ENCODE measurements around the gene LAPTM5.
A peak's percentile ranks its signal among the peaks of the same experiment; 100 is the strongest.
"Not testable (repeated sequence)": the region's sequence is repeated elsewhere in the genome, so short reads cannot be mapped to it uniquely, and the experiment has no call there.

Gene LAPTM5

DNA sequence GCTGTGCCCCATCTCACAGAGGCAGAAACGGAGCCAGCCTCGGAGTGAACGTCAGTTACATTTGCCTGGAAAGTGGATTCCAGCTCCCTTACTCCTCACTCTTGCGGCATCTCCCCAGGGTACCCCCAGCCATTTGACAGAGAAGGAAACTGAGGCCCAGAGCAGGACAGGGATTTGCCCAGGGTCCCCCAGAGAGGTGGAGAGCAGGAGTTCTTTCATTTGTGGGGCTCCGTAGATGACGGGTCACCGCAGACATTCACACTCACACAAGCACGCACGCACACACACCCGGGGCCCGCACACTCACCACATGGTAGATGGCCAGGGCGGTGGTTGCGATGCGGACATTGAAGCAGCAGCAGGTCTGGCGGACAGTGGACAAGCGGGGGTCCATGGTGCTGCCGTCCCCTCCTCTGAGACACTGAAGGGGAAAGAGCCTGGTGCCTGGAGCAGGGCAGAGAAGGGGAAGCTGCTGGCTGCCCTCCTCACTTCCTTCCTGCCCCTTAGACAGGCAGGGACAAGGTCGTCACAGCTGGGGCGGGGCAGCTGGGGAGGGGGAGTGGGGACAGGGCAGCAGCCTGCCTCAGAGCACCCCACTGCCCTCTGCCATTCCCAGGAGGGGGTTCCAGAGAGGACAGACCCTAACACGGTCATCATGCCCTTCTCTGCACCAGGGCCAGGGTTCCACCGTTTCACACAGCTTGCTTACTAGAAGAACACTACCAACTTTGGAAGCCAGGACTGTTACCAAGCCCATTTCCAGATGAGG, at the start of gene LAPTM5:
LAPTM5 (minus strand) TSS at position 423 of the 769 bp plus-strand sequence; CDS start at position 394, 29 bp downstream.
- no peak for DNase-seq (ENCODE audit: low read depth)
- no peak within 1 kb of the TSS for H3K4me3 ChIP-seq (ENCODE audit: low read depth, low read length)

DNA sequence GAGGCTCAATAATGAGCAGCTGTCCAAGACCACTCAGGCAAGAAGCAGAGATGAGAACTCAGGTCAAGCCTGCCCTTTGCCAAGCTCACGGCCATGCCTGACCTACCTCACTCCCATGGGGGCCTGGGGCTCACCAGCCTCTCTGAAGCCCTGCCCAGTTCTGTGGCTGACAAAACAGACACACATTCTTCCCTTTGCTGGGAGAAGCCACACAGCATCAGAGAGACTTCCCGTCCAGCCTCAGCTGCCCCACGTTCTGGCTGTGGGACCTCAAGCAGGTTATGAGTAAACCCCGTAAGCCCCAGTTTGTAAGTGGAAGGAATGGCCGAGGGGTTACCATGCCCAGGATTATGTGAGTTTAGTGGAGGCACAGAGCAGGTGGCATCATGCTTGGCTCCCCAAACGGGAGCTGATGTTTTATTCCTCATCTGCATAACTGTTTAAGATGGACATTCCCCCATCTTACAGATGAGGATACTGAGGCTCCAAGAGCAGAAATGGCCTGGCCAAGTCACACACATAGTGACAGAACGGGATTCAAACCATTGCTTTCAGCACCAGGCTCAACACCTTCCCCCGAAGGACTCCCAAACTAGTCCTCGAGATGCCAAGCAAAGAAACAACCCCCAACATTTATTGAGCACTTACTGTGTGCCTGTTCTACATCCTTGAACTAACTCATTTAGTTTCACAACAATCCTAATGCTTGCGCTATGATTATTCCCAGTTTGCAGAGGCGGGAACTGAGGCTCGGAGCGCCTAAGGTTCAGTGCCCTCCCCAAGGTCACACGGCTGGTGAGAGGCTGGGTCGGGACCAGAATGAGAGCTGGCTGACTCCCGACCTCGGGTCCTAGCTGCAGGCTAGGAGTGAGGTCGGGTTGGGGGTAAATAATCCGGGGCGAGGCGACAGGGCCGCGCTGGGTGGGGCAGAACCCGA, 49.1 kb upstream of the LAPTM5 start:
- DNase-seq (ENCODE audit: low read depth) = no peak
- no peak overlapping the region for H3K4me3 ChIP-seq (ENCODE audit: low read depth, low read length)

- H3K4me3 ChIP-seq (ENCODE audit: low read depth, low read length) = no peak overlapping the region
These were observed 47.9 kb upstream of the LAPTM5 start for GRCh38 chr1:30805304-30806003.

DNA sequence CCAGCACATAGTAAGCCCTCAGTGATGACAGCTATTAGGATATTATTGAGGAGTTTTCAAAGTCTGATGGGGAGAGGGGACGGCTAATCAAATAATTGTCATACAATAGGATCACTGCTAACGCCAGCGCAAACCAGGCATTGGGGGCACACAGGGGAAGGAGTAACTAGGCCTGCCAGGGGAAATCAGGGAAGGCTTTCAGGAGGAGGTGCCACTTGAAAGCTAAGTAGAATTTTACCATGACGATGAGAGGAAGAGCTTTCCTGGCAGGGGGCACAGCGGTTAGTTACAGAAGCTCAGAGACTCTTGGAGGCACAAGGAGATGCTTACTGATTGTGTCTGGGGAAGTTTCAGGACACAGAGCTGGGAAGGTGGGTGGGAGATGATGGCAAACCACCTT, 47.2 kb upstream of the LAPTM5 start:
- H3K4me3 ChIP-seq (ENCODE audit: low read depth, low read length) = no peak overlapping the region
- DNase-seq (ENCODE audit: low read depth) = no peak

More at GRCh38 chr1:30805304-30806003, 47.9 kb upstream of the LAPTM5 start:
- DNase-seq (ENCODE audit: low read depth) = no peak

DNA sequence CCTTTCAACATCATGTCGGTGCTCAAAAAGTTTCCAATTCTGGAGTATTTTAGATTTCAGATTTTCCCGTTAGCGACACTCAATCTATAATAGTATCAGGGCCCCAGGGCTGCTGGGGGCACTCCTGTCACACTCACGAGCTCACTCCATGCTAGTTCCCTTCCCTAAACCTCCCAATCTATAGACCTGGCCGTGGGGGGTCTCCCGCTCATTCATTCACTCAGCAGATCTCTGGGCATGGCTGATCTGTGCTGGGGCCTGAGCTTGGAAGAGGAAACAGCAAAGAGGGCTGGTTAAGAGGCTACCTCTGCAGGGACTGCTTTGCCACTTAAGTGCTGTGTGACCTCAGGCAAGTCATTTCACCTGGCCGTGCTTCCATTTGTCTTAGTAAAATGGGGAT, 46.8 kb upstream of the LAPTM5 start:
- no peak for DNase-seq (ENCODE audit: low read depth)
- no peak overlapping the region for H3K4me3 ChIP-seq (ENCODE audit: low read depth, low read length)

GRCh38 chr1:30803562-30803961, 46.0 kb upstream of the LAPTM5 start:
- no peak for DNase-seq (ENCODE audit: low read depth)
- H3K4me3 ChIP-seq (ENCODE audit: low read depth, low read length) = no peak overlapping the region

DNA sequence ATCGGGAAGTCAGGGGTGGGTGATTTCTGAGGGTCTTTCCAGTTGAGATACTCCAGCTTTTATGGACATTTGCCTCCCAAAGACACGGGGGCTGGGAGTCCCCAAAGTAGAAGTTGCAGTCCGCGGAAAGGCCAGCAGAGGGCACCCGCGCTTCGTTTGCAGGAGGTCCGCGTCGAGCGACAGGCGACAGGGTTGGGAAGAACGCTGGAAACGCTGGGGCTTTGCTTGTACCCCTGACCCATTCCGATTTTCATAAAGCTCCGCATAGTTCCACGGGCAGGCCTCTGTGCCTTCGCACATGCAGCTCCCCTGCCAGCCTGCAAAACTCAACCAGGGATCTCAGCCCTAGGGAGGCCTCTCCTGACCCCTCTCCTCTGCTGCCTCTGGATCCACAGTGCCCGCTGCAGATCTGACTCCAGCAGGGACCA, 44.2 kb upstream of the LAPTM5 start:
- H3K4me3 ChIP-seq (ENCODE audit: low read depth, low read length) = no peak overlapping the region
- DNase-seq (ENCODE audit: low read depth) = no peak

GRCh38 chr1:30799233-30799511, 41.6 kb upstream of the LAPTM5 start:
- no peak for DNase-seq (ENCODE audit: low read depth)
- H3K4me3 ChIP-seq (ENCODE audit: low read depth, low read length) = no peak overlapping the region

GRCh38 chr1:30798389-30799232, 41.0 kb upstream of the LAPTM5 start:
- no peak overlapping the region for H3K4me3 ChIP-seq (ENCODE audit: low read depth, low read length)
- no peak for DNase-seq (ENCODE audit: low read depth)

- no peak for DNase-seq (ENCODE audit: low read depth)
These were observed 37.5 kb upstream of the LAPTM5 start for GRCh38 chr1:30795026-30795425.

DNA sequence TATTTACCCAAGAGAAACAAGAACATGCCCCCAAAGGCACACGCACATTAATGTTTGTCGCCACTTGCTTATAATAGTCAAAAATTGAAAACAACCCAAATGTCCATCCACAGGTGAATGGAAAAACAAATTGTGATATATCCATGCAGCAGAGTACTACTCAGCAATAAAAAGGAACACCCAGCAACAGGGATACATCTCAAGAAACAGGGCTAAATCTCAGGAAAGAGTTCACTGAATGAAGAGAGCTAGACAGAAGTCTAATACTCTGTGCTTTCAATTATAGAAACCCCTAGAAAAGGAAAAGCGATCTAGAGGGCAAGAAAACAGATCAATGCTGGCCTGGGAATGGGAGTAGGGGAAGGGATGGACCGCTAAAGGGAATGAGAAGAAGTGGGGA, 36.7 kb upstream of the LAPTM5 start:
- no peak for DNase-seq (ENCODE audit: low read depth)
- no peak overlapping the region for H3K4me3 ChIP-seq (ENCODE audit: low read depth, low read length)

More at GRCh38 chr1:30795026-30795425, 37.5 kb upstream of the LAPTM5 start:
- H3K4me3 ChIP-seq (ENCODE audit: low read depth, low read length) = no peak overlapping the region

- no peak overlapping the region for H3K4me3 ChIP-seq (ENCODE audit: low read depth, low read length)
- no peak for DNase-seq (ENCODE audit: low read depth)
These were observed 35.6 kb upstream of the LAPTM5 start for GRCh38 chr1:30793209-30793608.

- no peak for DNase-seq (ENCODE audit: low read depth)
- H3K4me3 ChIP-seq (ENCODE audit: low read depth, low read length) = no peak overlapping the region
These were observed 34.3 kb upstream of the LAPTM5 start for GRCh38 chr1:30791868-30792267.

DNA sequence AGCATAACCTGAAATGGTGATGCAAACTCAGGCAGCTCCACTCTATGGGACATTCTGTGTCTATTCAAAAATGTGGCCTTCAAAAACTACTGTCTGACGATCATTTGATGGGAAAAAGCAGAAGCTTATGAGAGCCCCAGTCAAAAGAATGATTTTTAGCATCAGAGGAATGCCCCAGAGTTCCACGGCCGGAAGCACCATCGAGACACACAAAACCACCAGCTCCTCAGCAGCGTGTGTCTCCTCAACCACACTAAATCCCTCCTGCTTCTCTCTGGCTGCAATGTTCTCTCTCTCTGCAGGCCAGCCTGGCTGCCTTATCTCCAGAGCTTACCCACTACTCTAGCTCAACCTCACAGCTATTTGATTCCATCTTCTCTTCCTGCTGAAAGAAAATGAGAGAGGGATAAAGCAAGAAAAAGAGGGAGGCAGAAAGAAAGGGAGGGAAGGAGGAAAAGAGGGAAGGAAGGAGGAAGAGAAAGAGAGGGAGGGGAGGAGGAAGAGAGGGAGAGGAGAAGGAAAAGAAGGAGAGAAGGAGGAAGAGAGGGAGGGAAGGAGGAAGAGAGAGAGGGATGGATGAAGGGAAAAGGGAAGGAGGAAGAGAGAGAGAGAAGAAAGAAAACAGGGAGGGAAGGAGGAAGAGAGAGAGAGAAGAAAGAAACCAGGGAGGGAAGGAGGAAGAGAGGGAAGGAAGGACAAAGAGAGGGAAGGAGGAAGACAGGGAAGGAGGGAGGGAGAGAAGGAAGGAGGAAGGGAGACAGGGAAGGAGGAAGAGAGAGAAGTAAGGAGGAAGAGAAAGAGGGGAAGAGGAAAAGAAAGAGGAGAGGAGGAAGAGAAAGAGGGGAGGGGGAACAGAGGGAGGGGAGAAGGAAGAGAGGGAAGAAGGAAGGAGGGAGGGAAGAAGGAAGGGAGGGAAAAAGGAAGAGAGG, 33.5 kb upstream of the LAPTM5 start:
- no peak for DNase-seq (ENCODE audit: low read depth)
- no peak overlapping the region for H3K4me3 ChIP-seq (ENCODE audit: low read depth, low read length)

DNA sequence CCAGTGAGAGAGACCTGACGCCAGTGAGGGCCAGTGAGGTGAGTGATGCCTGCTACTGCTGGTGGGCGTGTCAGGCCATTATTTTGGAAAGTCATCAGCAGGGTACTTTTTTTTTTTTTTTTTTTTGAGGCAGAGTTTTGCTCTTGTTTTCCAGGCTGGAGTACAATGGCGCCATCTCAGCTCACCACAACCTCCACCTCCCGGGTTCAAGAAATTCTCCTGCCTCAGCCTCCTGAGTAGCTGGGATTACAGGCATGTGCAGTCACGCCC, 32.6 kb upstream of the LAPTM5 start:
- not testable (repeated sequence) for H3K4me3 ChIP-seq (ENCODE audit: low read depth, low read length); DNase-seq (ENCODE audit: low read depth)

GRCh38 chr1:30789388-30790255, 32.0 kb upstream of the LAPTM5 start:
- DNase-seq (ENCODE audit: low read depth) = no peak
- H3K4me3 ChIP-seq (ENCODE audit: low read depth, low read length) = no peak overlapping the region

- peak; percentile 47 for DNase-seq (ENCODE audit: low read depth)
- H3K4me3 ChIP-seq (ENCODE audit: low read depth, low read length) = no peak overlapping the region
These were observed 31.2 kb upstream of the LAPTM5 start for GRCh38 chr1:30788580-30789387.
